Lower lobe of right lung (tissue), 2 donors: ENCODE data around the gene CDPF1. TPM values are rescaled to one million over a fixed set of nuclear protein-coding genes. Genes with fewer than 3 reads are reported as not detected.

Source experiments
- ATAC-seq, 2 donors: fragments of 200-7000 bp; cut with Tn5 transposase; one replicate each; pipeline ENCODE4 v1.9.1; 2020 to 2022; ENCODE audit warnings: mild to moderate bottlenecking in 2 of 2, moderate library complexity in 2 of 2
- DNase-seq: peaks from one replicate; pipeline ENCODE4 v3.0.0-alpha.2; 2020
- H3K27ac ChIP-seq: fragments of 200-600 bp; one replicate; pipeline ENCODE4 v1.8.0; 2022
- H3K27me3 ChIP-seq: fragments of 200-600 bp; one replicate; pipeline ENCODE4 v1.8.0; 2022; ENCODE audit warnings: low read depth
- H3K36me3 ChIP-seq: fragments of 200-600 bp; one replicate; pipeline ENCODE4 v1.8.0; 2022; ENCODE audit warnings: mild to moderate bottlenecking
- H3K4me1 ChIP-seq: fragments of 200-600 bp; one replicate; pipeline ENCODE4 v1.8.0; 2022
- H3K4me3 ChIP-seq: fragments of 200-600 bp; one replicate; pipeline ENCODE4 v1.8.0; 2022; ENCODE audit warnings: mild to moderate bottlenecking
- H3K9me3 ChIP-seq: fragments of 200-600 bp; one replicate; pipeline ENCODE4 v1.8.0; 2022
- intact Hi-C: fragments of 100-400 bp; cut with DNase I; formaldehyde crosslinking; loops from one replicate; pipeline ENCODE4 v1.11.0; 2022
- total RNA-seq: library from RNA; stranded (reverse); fragmentation: NEBNext Ultra II Directional; extraction: Animal tissue kit (Norgen Biotek cat#: 25700); gene quantifications from one replicate; pipeline ENCODE4 v1.2.1, GENCODE V29; 2021
- TF ChIP-seq, protein P1 (sequence below): fragments of 200-600 bp; IDR thresholded peaks from one replicate; pipeline ENCODE4 v1.8.0; 2022; ENCODE audit warnings: antibody characterized with exemption, mild to moderate bottlenecking
- donor health status: DM: no; HTN: yes; CAD: no; lungs with severe emphysema.

The CDPF1 gene
- total RNA-seq, 1 donor from 2014 or later, result 7.1 TPM

DNA sequence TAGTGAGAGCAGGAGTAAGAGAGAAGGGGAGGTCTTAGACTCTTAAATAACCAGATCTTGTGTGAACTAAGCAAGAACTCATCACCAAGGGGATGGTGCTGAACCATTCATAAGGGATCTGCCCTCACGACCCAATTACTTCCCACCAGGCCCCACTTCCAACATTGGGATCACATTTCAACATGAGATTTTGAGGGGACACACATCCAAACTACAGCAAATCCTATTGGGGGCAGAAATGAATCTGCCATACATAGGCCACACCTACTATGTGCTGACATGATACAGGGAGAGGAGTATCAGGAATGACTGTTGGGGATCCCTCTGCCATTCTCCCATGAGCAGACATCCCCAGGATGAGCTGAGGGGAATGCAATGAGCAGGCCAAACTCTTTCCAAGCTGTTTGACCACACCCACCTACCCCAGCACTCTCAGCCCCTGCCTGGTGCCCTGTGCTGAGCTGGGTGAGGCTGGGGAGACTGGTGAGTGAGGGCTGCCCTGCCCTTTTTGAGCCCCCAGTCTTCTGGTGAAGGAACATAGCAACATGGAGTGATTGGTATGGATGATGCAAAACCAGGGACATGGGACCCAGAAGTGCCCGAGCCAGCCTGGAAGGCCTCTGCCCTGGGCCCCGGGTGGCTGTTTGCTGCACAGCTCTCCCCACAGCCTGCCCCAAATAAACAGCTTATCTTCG, 45.3 kb upstream of the CDPF1 start:
- intact Hi-C loops, result no loop called here
- H3K27ac ChIP-seq, result peak overlapping the region; percentile 97
- peaks cover 16% of the 10 kb centered on the region for H3K4me1 ChIP-seq
- H3K36me3 ChIP-seq, result peaks cover 27% of the 10 kb centered on the region
- no peak for ATAC-seq
- H3K9me3 ChIP-seq, result peaks cover 4% of the 10 kb centered on the region
- H3K27me3 ChIP-seq, result no peaks in the 10 kb centered on the region
- peak; percentile 38 for DNase-seq
- peak overlapping the region; percentile 83 for H3K4me3 ChIP-seq
- TF ChIP-seq, protein P1, sequence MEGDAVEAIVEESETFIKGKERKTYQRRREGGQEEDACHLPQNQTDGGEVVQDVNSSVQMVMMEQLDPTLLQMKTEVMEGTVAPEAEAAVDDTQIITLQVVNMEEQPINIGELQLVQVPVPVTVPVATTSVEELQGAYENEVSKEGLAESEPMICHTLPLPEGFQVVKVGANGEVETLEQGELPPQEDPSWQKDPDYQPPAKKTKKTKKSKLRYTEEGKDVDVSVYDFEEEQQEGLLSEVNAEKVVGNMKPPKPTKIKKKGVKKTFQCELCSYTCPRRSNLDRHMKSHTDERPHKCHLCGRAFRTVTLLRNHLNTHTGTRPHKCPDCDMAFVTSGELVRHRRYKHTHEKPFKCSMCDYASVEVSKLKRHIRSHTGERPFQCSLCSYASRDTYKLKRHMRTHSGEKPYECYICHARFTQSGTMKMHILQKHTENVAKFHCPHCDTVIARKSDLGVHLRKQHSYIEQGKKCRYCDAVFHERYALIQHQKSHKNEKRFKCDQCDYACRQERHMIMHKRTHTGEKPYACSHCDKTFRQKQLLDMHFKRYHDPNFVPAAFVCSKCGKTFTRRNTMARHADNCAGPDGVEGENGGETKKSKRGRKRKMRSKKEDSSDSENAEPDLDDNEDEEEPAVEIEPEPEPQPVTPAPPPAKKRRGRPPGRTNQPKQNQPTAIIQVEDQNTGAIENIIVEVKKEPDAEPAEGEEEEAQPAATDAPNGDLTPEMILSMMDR, result no peak

- peaks cover 16% of the 10 kb centered on the region for H3K4me1 ChIP-seq
- no peak overlapping the region for H3K27ac ChIP-seq
- DNase-seq (no peak), ATAC-seq (no peak)
- H3K9me3 ChIP-seq, result peaks cover 4% of the 10 kb centered on the region
- H3K27me3 ChIP-seq, result no peaks in the 10 kb centered on the region
- peaks cover 27% of the 10 kb centered on the region for H3K36me3 ChIP-seq
- TF ChIP-seq, protein P1, result no peak
- intact Hi-C loops, result no loop called here
- no peak overlapping the region for H3K4me3 ChIP-seq
Observed at GRCh38 chr22:46294784-46295183, 44.7 kb upstream of the CDPF1 start.

DNA sequence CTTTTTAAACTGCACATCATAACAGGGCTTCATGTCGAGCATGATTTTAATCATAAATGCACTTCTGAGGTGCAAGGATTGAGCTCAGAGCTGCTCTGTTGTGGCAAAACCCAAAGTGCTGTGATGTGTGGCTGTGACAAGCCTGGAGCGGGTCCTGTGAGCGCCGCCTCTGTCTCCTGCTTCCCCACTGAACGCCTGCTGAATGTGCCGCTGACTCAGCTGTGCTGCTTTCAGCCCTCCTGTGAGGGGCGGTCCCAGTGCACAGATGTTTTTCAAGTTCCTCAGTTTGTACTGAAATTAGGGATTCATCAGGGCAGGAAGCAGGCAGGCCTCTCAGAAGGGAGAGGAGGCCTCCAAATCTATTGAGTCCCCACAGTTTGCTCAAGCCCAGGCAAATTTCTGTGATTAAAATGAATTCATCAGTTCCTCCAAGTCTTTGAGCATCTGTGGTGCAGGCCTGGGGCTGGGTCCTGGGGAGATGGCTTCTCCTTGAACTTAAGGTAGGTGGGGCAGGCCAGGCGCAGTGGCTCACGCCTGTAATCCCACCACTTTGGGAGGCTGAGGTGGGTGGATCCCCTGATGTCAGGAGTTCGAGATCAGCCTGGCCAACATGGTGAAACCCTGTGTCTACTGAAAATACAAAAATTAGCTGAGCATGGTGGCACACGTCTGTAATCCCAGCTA, 43.6 kb upstream of the CDPF1 start:
- Histone ChIP-seq H3K27ac (peak overlapping the region; percentile 24), H3K4me1 (peaks cover 18% of the 10 kb centered on the region), H3K27me3 (no peaks in the 10 kb centered on the region), H3K9me3 (peaks cover 4% of the 10 kb centered on the region), H3K4me3 (no peak overlapping the region), H3K36me3 (peaks cover 38% of the 10 kb centered on the region)
- DNase-seq (peak; percentile 55), ATAC-seq (no peak)
- TF ChIP-seq, protein P1, result no peak
- intact Hi-C loops, result no loop called here

DNA sequence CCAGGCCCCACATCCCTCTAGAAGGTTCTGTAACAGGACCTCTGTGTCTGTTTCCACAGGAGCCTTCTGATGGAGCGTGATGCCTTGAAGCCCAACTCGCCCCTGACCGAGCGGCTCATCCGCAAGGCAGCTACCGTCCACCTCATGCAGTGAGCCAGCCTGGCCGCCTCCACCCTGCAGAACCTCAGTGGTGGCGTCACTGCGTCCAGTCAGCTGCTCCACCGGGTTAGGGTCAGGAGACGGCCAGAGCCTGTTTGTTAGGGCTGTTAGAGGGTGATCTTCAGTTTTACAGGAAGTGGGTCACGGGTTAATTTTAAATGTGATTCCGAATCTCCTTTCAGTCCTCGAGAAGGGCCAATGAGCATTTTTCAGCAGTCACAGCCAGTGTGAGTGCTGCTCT, 42.6 kb upstream of the CDPF1 start:
- Histone ChIP-seq H3K27me3 (no peaks in the 10 kb centered on the region), H3K9me3 (peaks cover 4% of the 10 kb centered on the region), H3K4me1 (peaks cover 24% of the 10 kb centered on the region), H3K36me3 (peaks cover 47% of the 10 kb centered on the region), H3K27ac (peak overlapping the region; percentile 24), H3K4me3 (no peak overlapping the region)
- ATAC-seq (no peak), DNase-seq (peak; percentile 55)
- TF ChIP-seq, protein P1, result no peak
- intact Hi-C loops, result no loop called here

DNA sequence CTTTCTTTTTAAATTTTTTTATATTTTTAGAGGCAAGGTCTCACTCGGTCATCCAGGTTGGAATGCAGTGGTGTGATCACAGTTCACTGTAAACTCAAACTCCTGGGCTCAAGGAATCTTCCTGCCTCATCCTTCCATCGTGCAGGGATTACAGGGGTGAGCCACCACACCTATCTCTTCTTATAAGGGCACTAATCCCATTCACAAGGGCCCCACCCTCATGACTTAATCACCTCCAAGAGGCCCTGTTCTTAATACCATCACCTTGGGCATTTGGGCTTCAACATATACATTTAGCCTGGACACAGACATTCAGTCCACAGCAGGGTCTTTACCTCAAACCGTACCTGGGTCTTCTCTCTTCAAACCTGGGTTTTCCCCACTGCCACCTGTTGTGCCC, 42.1 kb upstream of the CDPF1 start:
- peak overlapping the region; percentile 24 for H3K27ac ChIP-seq
- peaks cover 52% of the 10 kb centered on the region for H3K36me3 ChIP-seq
- ATAC-seq, result no peak
- TF ChIP-seq, protein P1, result no peak
- H3K4me1 ChIP-seq, result peaks cover 26% of the 10 kb centered on the region
- H3K4me3 ChIP-seq, result no peak overlapping the region
- no peak for DNase-seq
- no peaks in the 10 kb centered on the region for H3K27me3 ChIP-seq
- H3K9me3 ChIP-seq, result peaks cover 4% of the 10 kb centered on the region
- intact Hi-C loops, result no loop called here
